ENCODE data around the gene KLHDC2.

DNA sequence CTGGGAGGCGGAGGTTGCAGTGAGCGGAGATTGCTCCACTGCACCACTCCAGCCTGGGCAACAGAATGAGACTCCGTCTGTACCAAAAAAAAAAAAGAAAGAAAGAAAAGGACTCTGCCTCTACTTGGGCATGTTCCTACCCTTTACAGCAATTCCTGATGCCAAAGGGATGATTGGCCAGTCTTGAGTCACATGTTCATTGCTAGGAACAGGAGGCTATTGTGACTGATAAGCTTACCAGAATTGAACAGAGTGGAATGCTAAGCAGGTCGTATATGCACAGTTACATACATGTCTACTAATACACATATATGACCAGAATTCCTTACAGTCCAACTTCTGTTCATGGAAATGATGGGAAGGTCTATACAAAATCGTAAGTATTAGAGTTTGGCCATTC lies 40.8 kb upstream of the KLHDC2 start:
- TF ChIP-seq, protein P1, sequence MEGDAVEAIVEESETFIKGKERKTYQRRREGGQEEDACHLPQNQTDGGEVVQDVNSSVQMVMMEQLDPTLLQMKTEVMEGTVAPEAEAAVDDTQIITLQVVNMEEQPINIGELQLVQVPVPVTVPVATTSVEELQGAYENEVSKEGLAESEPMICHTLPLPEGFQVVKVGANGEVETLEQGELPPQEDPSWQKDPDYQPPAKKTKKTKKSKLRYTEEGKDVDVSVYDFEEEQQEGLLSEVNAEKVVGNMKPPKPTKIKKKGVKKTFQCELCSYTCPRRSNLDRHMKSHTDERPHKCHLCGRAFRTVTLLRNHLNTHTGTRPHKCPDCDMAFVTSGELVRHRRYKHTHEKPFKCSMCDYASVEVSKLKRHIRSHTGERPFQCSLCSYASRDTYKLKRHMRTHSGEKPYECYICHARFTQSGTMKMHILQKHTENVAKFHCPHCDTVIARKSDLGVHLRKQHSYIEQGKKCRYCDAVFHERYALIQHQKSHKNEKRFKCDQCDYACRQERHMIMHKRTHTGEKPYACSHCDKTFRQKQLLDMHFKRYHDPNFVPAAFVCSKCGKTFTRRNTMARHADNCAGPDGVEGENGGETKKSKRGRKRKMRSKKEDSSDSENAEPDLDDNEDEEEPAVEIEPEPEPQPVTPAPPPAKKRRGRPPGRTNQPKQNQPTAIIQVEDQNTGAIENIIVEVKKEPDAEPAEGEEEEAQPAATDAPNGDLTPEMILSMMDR (IDR thresholded peaks at IDR 0.05) = no peak
- TF ChIP-seq ZFX (IDR thresholded peaks at IDR 0.05; ENCODE audit: borderline replicate concordance) = no peak

All from 22Rv1 (cell line).